ENCODE measurements around the gene SPOCK2.

DNA sequence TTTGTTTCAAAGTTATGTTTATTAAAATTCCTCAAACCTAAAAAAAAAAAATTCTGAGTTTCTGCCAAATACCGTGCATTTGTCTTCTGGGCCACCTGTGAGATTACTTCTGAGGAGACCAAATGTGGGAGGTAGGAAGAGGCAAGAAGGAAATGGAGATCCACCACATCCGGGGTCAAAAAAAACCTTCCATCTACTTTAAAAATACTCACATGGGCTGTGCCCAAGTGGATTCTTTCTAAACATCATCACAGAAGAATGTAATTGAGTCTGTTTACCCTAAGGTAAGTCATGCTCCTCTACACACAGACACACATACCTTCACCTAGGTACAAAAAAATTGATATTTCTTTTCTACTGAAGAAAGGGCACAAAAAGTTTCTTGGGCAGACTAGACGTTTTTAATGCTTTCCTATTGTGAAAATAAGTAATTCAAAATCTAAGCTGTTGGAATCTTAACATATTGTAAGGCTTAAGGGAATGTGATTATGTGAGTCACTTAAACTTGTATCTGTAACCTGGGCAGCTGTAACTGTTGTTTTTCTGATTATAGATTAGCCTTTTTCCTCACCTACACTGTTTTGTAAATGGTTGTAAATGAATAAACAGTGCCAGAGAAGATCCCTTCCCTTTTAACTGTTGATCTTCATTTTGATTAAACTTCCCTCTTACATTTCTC, 19.1 kb upstream of the SPOCK2 start:
- TF ChIP-seq, protein P1, sequence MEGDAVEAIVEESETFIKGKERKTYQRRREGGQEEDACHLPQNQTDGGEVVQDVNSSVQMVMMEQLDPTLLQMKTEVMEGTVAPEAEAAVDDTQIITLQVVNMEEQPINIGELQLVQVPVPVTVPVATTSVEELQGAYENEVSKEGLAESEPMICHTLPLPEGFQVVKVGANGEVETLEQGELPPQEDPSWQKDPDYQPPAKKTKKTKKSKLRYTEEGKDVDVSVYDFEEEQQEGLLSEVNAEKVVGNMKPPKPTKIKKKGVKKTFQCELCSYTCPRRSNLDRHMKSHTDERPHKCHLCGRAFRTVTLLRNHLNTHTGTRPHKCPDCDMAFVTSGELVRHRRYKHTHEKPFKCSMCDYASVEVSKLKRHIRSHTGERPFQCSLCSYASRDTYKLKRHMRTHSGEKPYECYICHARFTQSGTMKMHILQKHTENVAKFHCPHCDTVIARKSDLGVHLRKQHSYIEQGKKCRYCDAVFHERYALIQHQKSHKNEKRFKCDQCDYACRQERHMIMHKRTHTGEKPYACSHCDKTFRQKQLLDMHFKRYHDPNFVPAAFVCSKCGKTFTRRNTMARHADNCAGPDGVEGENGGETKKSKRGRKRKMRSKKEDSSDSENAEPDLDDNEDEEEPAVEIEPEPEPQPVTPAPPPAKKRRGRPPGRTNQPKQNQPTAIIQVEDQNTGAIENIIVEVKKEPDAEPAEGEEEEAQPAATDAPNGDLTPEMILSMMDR (IDR thresholded peaks at IDR 0.05): no peak
- TF ChIP-seq POLR2A (IDR thresholded peaks at IDR 0.05; ENCODE audit: low read depth) (no peak), POLR2AphosphoS5 (IDR thresholded peaks at IDR 0.05) (no peak)

Data from esophagus muscularis mucosa (tissue), 3 donors.